DMS114 treated with DMSO at 0.1 percent for 48 hours (cell line): ENCODE data around the gene TBXAS1.

Source experiments
- DNase-seq: peaks from one replicate; lab custom pipeline; 2025; ENCODE audit not compliant: unreplicated experiment; lab: John Stamatoyannopoulos, UW

Gene TBXAS1

GRCh38 chr7:139854124-139854511, 25.1 kb downstream of the TBXAS1 start:
- no peak for DNase-seq

- DNase-seq, result no peak
Observed at GRCh38 chr7:139854803-139855497, 25.9 kb downstream of the TBXAS1 start.

GRCh38 chr7:139855498-139856270, 26.6 kb downstream of the TBXAS1 start:
- no peak for DNase-seq

GRCh38 chr7:139857791-139858190, 28.7 kb downstream of the TBXAS1 start:
- DNase-seq, result no peak

- DNase-seq, result no peak
Observed at GRCh38 chr7:139860090-139860775, 31.2 kb downstream of the TBXAS1 start.

- DNase-seq, result no peak
Observed at GRCh38 chr7:139861803-139862202, 32.7 kb downstream of the TBXAS1 start.

- no peak for DNase-seq
Observed at GRCh38 chr7:139866047-139866837, 37.2 kb downstream of the TBXAS1 start.

- no peak for DNase-seq
Observed at GRCh38 chr7:139867847-139868246, 38.8 kb downstream of the TBXAS1 start.

- no peak for DNase-seq
Observed at GRCh38 chr7:139869886-139870285, 40.8 kb downstream of the TBXAS1 start.

- no peak for DNase-seq
Observed at GRCh38 chr7:139870380-139870779, 41.3 kb downstream of the TBXAS1 start.

- no peak for DNase-seq
Observed at GRCh38 chr7:139871331-139871730, 42.3 kb downstream of the TBXAS1 start.

- DNase-seq, result no peak
Observed at GRCh38 chr7:139871820-139872219, 42.8 kb downstream of the TBXAS1 start.

GRCh38 chr7:139873593-139874301, 44.7 kb downstream of the TBXAS1 start:
- no peak for DNase-seq

- no peak for DNase-seq
Observed at GRCh38 chr7:139874302-139874629, 45.2 kb downstream of the TBXAS1 start.

- DNase-seq, result no peak
Observed at GRCh38 chr7:139875821-139876241, 46.8 kb downstream of the TBXAS1 start.

- DNase-seq, result no peak
Observed at GRCh38 chr7:139876622-139877283, 47.7 kb downstream of the TBXAS1 start.

GRCh38 chr7:139883814-139884213, 54.8 kb downstream of the TBXAS1 start:
- no peak for DNase-seq

- no peak for DNase-seq
Observed at GRCh38 chr7:139884441-139884840, 55.4 kb downstream of the TBXAS1 start.

GRCh38 chr7:139885511-139885910, 56.4 kb downstream of the TBXAS1 start:
- DNase-seq, result no peak

- no peak for DNase-seq
Observed at GRCh38 chr7:139886206-139886605, 57.1 kb downstream of the TBXAS1 start.
